Bronchial epithelial cell (primary cell): Measurements from ENCODE around the gene ARID1A. TPM values are rescaled to one million over a fixed set of nuclear protein-coding genes. Genes with fewer than 3 reads are reported as not detected.

Experiments
- DNase-seq: peaks from one replicate; pipeline ENCODE4 v3.0.0-alpha.2; 2010; ENCODE audit warnings: low read depth
- FAIRE-seq: peaks from 2 replicates; lab custom pipeline; 2011; peaks lifted over from hg19 to GRCh38; lab: Jason Lieb, UNC
- H3K27me3 ChIP-seq: 2 replicates; pipeline ENCODE4 v1.5.1; 2011; ENCODE audit warnings: low read length; ENCODE audit not compliant: control insufficient read depth, insufficient read depth
- H3K36me3 ChIP-seq: 2 replicates; pipeline ENCODE4 v1.5.1; 2011; ENCODE audit warnings: low read length; ENCODE audit not compliant: control insufficient read depth, insufficient read depth
- H3K4me3 ChIP-seq: 2 replicates; pipeline ENCODE4 v1.5.1; 2011; ENCODE audit warnings: mild to moderate bottlenecking, low read depth, low read length, control low read depth
- CTCF ChIP-seq: IDR thresholded peaks from 2 replicates; pipeline ENCODE4 v1.5.1; 2011; ENCODE audit warnings: mild to moderate bottlenecking, moderate library complexity, low read length, control low read depth, inconsistent platforms; ENCODE audit not compliant: insufficient read depth, severe bottlenecking
- total RNA-seq: library from RNA; depleted of rRNA; stranded (reverse); fragments of >200 nt; gene quantifications from 2 replicates; pipeline ENCODE4 v1.2.1, GENCODE V29; 2014

The ARID1A gene
- total RNA-seq, 1 donor from 2014 or later: 8.7 TPM

- Histone ChIP-seq H3K27me3 (no peaks in the 10 kb centered on the region), H3K36me3 (peaks cover 5% of the 10 kb centered on the region), H3K4me3 (no peak overlapping the region)
- FAIRE-seq (no peak), DNase-seq (no peak)
- TF ChIP-seq CTCF: no peak
These were observed 94.1 kb downstream of the ARID1A start for GRCh38 chr1:26789931-26790330.

- Histone ChIP-seq H3K27me3 (no peaks in the 10 kb centered on the region), H3K36me3 (peaks cover 8% of the 10 kb centered on the region), H3K4me3 (no peak overlapping the region)
- no peak for TF ChIP-seq CTCF
- FAIRE-seq (no peak), DNase-seq (no peak)
These were observed 94.7 kb downstream of the ARID1A start for GRCh38 chr1:26790551-26790953.

GRCh38 chr1:26791148-26791547 lies 95.3 kb downstream of the ARID1A start:
- FAIRE-seq (no peak), DNase-seq (no peak)
- no peak for TF ChIP-seq CTCF
- Histone ChIP-seq H3K27me3 (no peaks in the 10 kb centered on the region), H3K4me3 (no peak overlapping the region), H3K36me3 (peaks cover 8% of the 10 kb centered on the region)

- Histone ChIP-seq H3K4me3 (no peak overlapping the region), H3K27me3 (no peaks in the 10 kb centered on the region), H3K36me3 (peaks cover 8% of the 10 kb centered on the region)
- no peak for FAIRE-seq
- TF ChIP-seq CTCF: no peak
- no peak for DNase-seq
These were observed 95.8 kb downstream of the ARID1A start for GRCh38 chr1:26791626-26792025.

- no peak overlapping the region for H3K4me3 ChIP-seq
- DNase-seq: no peak
- peaks cover 8% of the 10 kb centered on the region for H3K36me3 ChIP-seq
- no peak for TF ChIP-seq CTCF
- no peak for FAIRE-seq
- no peaks in the 10 kb centered on the region for H3K27me3 ChIP-seq
These were observed 97.1 kb downstream of the ARID1A start for GRCh38 chr1:26792924-26793323.

- no peak for TF ChIP-seq CTCF
- FAIRE-seq (no peak), DNase-seq (no peak)
- no peaks in the 10 kb centered on the region for H3K27me3 ChIP-seq
- peaks cover 8% of the 10 kb centered on the region for H3K36me3 ChIP-seq
- no peak overlapping the region for H3K4me3 ChIP-seq
These were observed 98.6 kb downstream of the ARID1A start for GRCh38 chr1:26794391-26794790.
